GM18951 (cell line): ENCODE measurements around the gene PRPF31.

ENCODE experiments used
- POLR2A ChIP-seq: IDR thresholded peaks from 4 replicates; pipeline ENCODE4 v1.6.1; 2011; ENCODE audit warnings: mild to moderate bottlenecking; ENCODE audit not compliant: insufficient read length, insufficient read depth; ENCODE audit errors: extremely low read depth
- in situ Hi-C: fragments of 300-500 bp; cut with MboI; formaldehyde crosslinking; loops from one replicate; pipeline ENCODE4 v1.12.0; 2022; ENCODE audit warnings: low sequenced_read_pairs, mixed read lengths, inconsistent platforms; ENCODE audit not compliant: unreplicated experiment

Gene PRPF31

GRCh38 chr19:54128441-54128725 lies 12.8 kb downstream of the PRPF31 start:
- in situ Hi-C loops = no loop called here
- TF ChIP-seq POLR2A = no peak

- in situ Hi-C loops = no loop called here
- TF ChIP-seq POLR2A = no peak
Measured at GRCh38 chr19:54128796-54129616, 13.5 kb downstream of the PRPF31 start.

GRCh38 chr19:54129617-54129996 lies 14.1 kb downstream of the PRPF31 start:
- TF ChIP-seq POLR2A = no peak
- in situ Hi-C loops = no loop called here

GRCh38 chr19:54133312-54133956 lies 17.9 kb downstream of the PRPF31 start:
- in situ Hi-C loops = no loop called here
- no peak for TF ChIP-seq POLR2A

- TF ChIP-seq POLR2A = no peak
- in situ Hi-C loops = no loop called here
Measured at GRCh38 chr19:54133957-54134590, 18.5 kb downstream of the PRPF31 start.

GRCh38 chr19:54136086-54136863 lies 20.7 kb downstream of the PRPF31 start:
- no peak for TF ChIP-seq POLR2A
- in situ Hi-C loops = no loop called here

GRCh38 chr19:54136864-54137698 lies 21.5 kb downstream of the PRPF31 start:
- in situ Hi-C loops = no loop called here
- peak; percentile 85 for TF ChIP-seq POLR2A

GRCh38 chr19:54137699-54138488 lies 22.3 kb downstream of the PRPF31 start, which contains the start of gene CNOT3:
CNOT3 (plus strand) TSS chr19:54137762; CDS start chr19:54142979, 5,217 bp downstream.
- peak; percentile 79 for TF ChIP-seq POLR2A
- in situ Hi-C loops = no loop called here

GRCh38 chr19:54138489-54139256 lies 23.1 kb downstream of the PRPF31 start:
- in situ Hi-C loops = no loop called here
- TF ChIP-seq POLR2A = no peak

GRCh38 chr19:54141356-54141755 lies 25.8 kb downstream of the PRPF31 start:
- in situ Hi-C loops = no loop called here

GRCh38 chr19:54142166-54142780 lies 26.7 kb downstream of the PRPF31 start:
- TF ChIP-seq POLR2A = no peak
- in situ Hi-C loops = no loop called here

More at GRCh38 chr19:54141356-54141755, 25.8 kb downstream of the PRPF31 start:
- no peak for TF ChIP-seq POLR2A
